IMR-90 (cell line): Measurements from ENCODE around the gene RHOT2. TPM values are rescaled to one million over a fixed set of nuclear protein-coding genes. Genes with fewer than 3 reads are reported as not detected.

Experiments
- ATAC-seq: fragments of 200-7000 bp; cut with Tn5 transposase; 2 replicates; pipeline ENCODE4 v1.9.1; 2020; ENCODE audit warnings: low read depth, mild to moderate bottlenecking, moderate library complexity
- BruUV-seq: library from RNA; stranded (reverse); fragments of 400-500 nt; replicated peaks from 2 replicates; lab custom pipeline; 2021; lab: Mats Ljungman, UMichigan
- CTCF ChIA-PET: fragments of 300-600 bp; formaldehyde crosslinking; extraction: SDS; loops from one replicate; lab custom pipeline; 2021; ENCODE audit warnings: antibody characterized with exemption; lab: Yijun Ruan, JAX
- POLR2A ChIA-PET: fragments of 300-600 bp; sonication (Branson Sonifier 250); formaldehyde crosslinking; loops from one replicate; lab custom pipeline; 2022; ENCODE audit warnings: antibody characterized with exemption; ENCODE audit not compliant: unreplicated experiment; lab: Charles Lee
- DNase-seq: peaks from one replicate; pipeline ENCODE4 v3.0.0; 2013
- H2AFZ ChIP-seq: replicated peaks from 2 replicates; pipeline ENCODE3; 2013; ENCODE audit warnings: low read length, mild to moderate bottlenecking; ENCODE audit not compliant: poor library complexity
- H2AK5ac ChIP-seq: 2 replicates; pipeline ENCODE4 v1.6.1; 2013; ENCODE audit warnings: low read depth, low read length, inconsistent platforms
- H2AK9ac ChIP-seq: replicated peaks from 2 replicates; pipeline ENCODE3; 2013; ENCODE audit warnings: mild to moderate bottlenecking, low read depth, low read length, moderate library complexity; ENCODE audit not compliant: poor library complexity
- H2BK120ac ChIP-seq: 2 replicates; pipeline ENCODE4 v1.6.1; 2013; ENCODE audit warnings: low read depth, low read length, inconsistent platforms
- H2BK15ac ChIP-seq: 3 replicates; pipeline ENCODE4 v1.6.1; 2013; ENCODE audit warnings: low read depth, low read length, inconsistent platforms
- H2BK20ac ChIP-seq: 2 replicates; pipeline ENCODE4 v1.6.1; 2013; ENCODE audit warnings: low read depth, mild to moderate bottlenecking, inconsistent platforms, low read length, moderate library complexity
- H2BK5ac ChIP-seq: 2 replicates; pipeline ENCODE4 v1.6.1; 2013; ENCODE audit warnings: mild to moderate bottlenecking, low read depth, low read length, inconsistent platforms; ENCODE audit not compliant: poor library complexity, severe bottlenecking
- H3K14ac ChIP-seq: replicated peaks from 2 replicates; pipeline ENCODE4 v1.6.1; 2013; ENCODE audit warnings: low read depth, low read length, inconsistent platforms
- H3K18ac ChIP-seq: 2 replicates; pipeline ENCODE4 v1.6.1; 2013; ENCODE audit warnings: low read depth, low read length, control low read depth
- H3K23ac ChIP-seq: 2 replicates; pipeline ENCODE4 v1.6.1; 2013; ENCODE audit warnings: low read depth, low read length, inconsistent platforms
- H3K27ac ChIP-seq: 2 replicates; pipeline ENCODE4 v1.5.1; 2013; ENCODE audit warnings: mild to moderate bottlenecking, control low read depth, low read length; ENCODE audit not compliant: insufficient read depth
- H3K27me3 ChIP-seq: 2 replicates; pipeline ENCODE4 v1.6.1; 2013; ENCODE audit warnings: low read length; ENCODE audit not compliant: control insufficient read depth, insufficient read depth
- H3K36me3 ChIP-seq: 2 replicates; pipeline ENCODE4 v1.6.1; 2013; ENCODE audit warnings: low read length, mixed read lengths; ENCODE audit not compliant: control insufficient read depth, insufficient read depth
- H3K4ac ChIP-seq: 2 replicates; pipeline ENCODE4 v1.6.1; 2013; ENCODE audit warnings: low read depth, low read length, inconsistent platforms
- H3K4me1 ChIP-seq: 2 replicates; pipeline ENCODE4 v1.6.1; 2013; ENCODE audit warnings: low read length, mixed read lengths; ENCODE audit not compliant: control insufficient read depth, insufficient read depth
- H3K4me2 ChIP-seq: 2 replicates; pipeline ENCODE4 v1.6.1; 2013; ENCODE audit warnings: low read depth, mild to moderate bottlenecking, control low read depth, low read length, moderate library complexity
- H3K4me3 ChIP-seq: 2 replicates; pipeline ENCODE4 v1.5.1; 2013; ENCODE audit warnings: low read depth, mild to moderate bottlenecking, control low read depth, low read length, moderate library complexity; ENCODE audit not compliant: insufficient read depth
- H3K56ac ChIP-seq: 2 replicates; pipeline ENCODE4 v1.6.1; 2013; ENCODE audit warnings: low read length, inconsistent platforms; ENCODE audit not compliant: insufficient read depth; ENCODE audit errors: extremely low read depth
- H3K79me1 ChIP-seq, 2 experiments: 2 replicates each; pipeline ENCODE4 v1.6.1; 2013; ENCODE audit warnings: low read length in 2 of 2, inconsistent platforms in 1 of 2, low read depth in 1 of 2
- H3K9ac ChIP-seq: 2 replicates; pipeline ENCODE4 v1.6.1; 2013; ENCODE audit warnings: low read depth, low read length, control low read depth
- H3K9me1 ChIP-seq: 2 replicates; pipeline ENCODE4 v1.6.1; 2013; ENCODE audit warnings: low read length, inconsistent platforms; ENCODE audit not compliant: insufficient read depth
- H3K9me3 ChIP-seq: 2 replicates; pipeline ENCODE4 v1.6.1; 2013; ENCODE audit warnings: low read length; ENCODE audit not compliant: control insufficient read depth, insufficient read depth
- H4K20me1 ChIP-seq: 2 replicates; pipeline ENCODE4 v1.6.1; 2013; ENCODE audit warnings: low read length, inconsistent platforms; ENCODE audit not compliant: insufficient read depth
- H4K5ac ChIP-seq: 2 replicates; pipeline ENCODE4 v1.6.1; 2013; ENCODE audit warnings: mild to moderate bottlenecking, low read depth, low read length, control low read depth
- H4K8ac ChIP-seq, 2 experiments: 2 replicates each; pipeline ENCODE4 v1.6.1; 2013; ENCODE audit warnings: low read depth in 2 of 2, low read length in 2 of 2, control low read depth in 1 of 2, inconsistent platforms in 1 of 2
- H4K91ac ChIP-seq: 2 replicates; pipeline ENCODE4 v1.6.1; 2013; ENCODE audit warnings: low read depth, low read length, inconsistent platforms; ENCODE audit not compliant: insufficient read depth
- BHLHE40 ChIP-seq: fragments of 150-350 bp; IDR thresholded peaks from 2 replicates; pipeline ENCODE4 v1.6.1; 2016; ENCODE audit warnings: mild to moderate bottlenecking, low read depth, low read length
- CEBPB ChIP-seq: IDR thresholded peaks from 2 replicates; pipeline ENCODE4 v1.6.1; 2012; ENCODE audit warnings: low read depth, low read length, improper control_type of control experiment
- CHD1 ChIP-seq: IDR thresholded peaks from 2 replicates; pipeline ENCODE4 v1.6.1; 2012; ENCODE audit warnings: low read depth, low read length, improper control_type of control experiment
- FOS ChIP-seq: fragments of 150-350 bp; IDR thresholded peaks from 2 replicates; pipeline ENCODE4 v1.6.1; 2016; ENCODE audit warnings: low read depth, low read length
- MAFK ChIP-seq: IDR thresholded peaks from 2 replicates; pipeline ENCODE4 v1.6.1; 2012; ENCODE audit warnings: low read depth, low read length, improper control_type of control experiment
- MAZ ChIP-seq: IDR thresholded peaks from 2 replicates; pipeline ENCODE4 v1.6.1; 2012; ENCODE audit warnings: low read depth, mild to moderate bottlenecking, low read length, improper control_type of control experiment, moderate library complexity, borderline replicate concordance
- MXI1 ChIP-seq: IDR thresholded peaks from 2 replicates; pipeline ENCODE4 v1.6.1; 2012; ENCODE audit warnings: low read depth, mild to moderate bottlenecking, low read length, moderate library complexity, borderline replicate concordance
- NFE2L2 ChIP-seq: fragments of 150-350 bp; IDR thresholded peaks from 2 replicates; pipeline ENCODE4 v1.6.1; 2016; ENCODE audit warnings: low read depth, mild to moderate bottlenecking, low read length
- POLR2A ChIP-seq: IDR thresholded peaks from 2 replicates; pipeline ENCODE4 v1.6.1; 2012; ENCODE audit warnings: mild to moderate bottlenecking, low read depth, low read length
- RAD21 ChIP-seq: IDR thresholded peaks from 2 replicates; pipeline ENCODE4 v1.6.1; 2012; ENCODE audit warnings: low read length, improper control_type of control experiment
- RCOR1 ChIP-seq: IDR thresholded peaks from 2 replicates; pipeline ENCODE4 v1.6.1; 2012; ENCODE audit warnings: mild to moderate bottlenecking, low read length, improper control_type of control experiment; ENCODE audit not compliant: insufficient replicate concordance
- RFX5 ChIP-seq: IDR thresholded peaks from 2 replicates; pipeline ENCODE4 v1.8.0; 2012; ENCODE audit warnings: low read depth, mild to moderate bottlenecking, low read length, moderate library complexity
- SMC3 ChIP-seq: fragments of 150-350 bp; IDR thresholded peaks from 2 replicates; pipeline ENCODE4 v1.6.1; 2016; ENCODE audit warnings: low read depth, mild to moderate bottlenecking, antibody characterized with exemption, low read length, moderate library complexity
- WGBS, 2 experiments: methylation state at CpG; one replicate each; pipeline versions ENCODE4 v1.1.5 to v1.1.7; 2013; ENCODE audit warnings: missing lambda C conversion rate in 2 of 2; ENCODE audit not compliant: insufficient read length in 1 of 2; ENCODE audit errors: extremely low coverage in 2 of 2; 5-methylcytosine and 5-hydroxymethylcytosine counted together
- dilution Hi-C: fragments of 300-500 bp; cut with HindIII; formaldehyde crosslinking; loops from one replicate; pipeline ENCODE4 v1.14.3; 2018; ENCODE audit warnings: low sequenced_read_pairs; ENCODE audit not compliant: unreplicated experiment
- in situ Hi-C: fragments of 300-500 bp; cut with MboI; formaldehyde crosslinking; loops from 3 replicates; pipeline ENCODE4 v1.14.3; 2019; ENCODE audit warnings: low sequenced_read_pairs, inconsistent platforms, mixed read lengths
- intact Hi-C: fragments of 100-400 bp; cut with micrococcal nuclease; formaldehyde crosslinking; loops from 2 replicates; pipeline ENCODE4 v1.10.0; 2022
- polyA plus RNA-seq, 3 experiments: library from polyadenylated mRNA; depleted of rRNA; stranded (reverse); fragments of >200 nt; gene quantifications; 2 replicates each; pipeline ENCODE4 v1.2.3, GENCODE V29; 2012; ENCODE audit warnings: low replicate concordance in 1 of 3
- total RNA-seq: library from RNA; depleted of rRNA; stranded (reverse); fragments of >200 nt; gene quantifications from 2 replicates; pipeline ENCODE4 v1.2.3, GENCODE V29; 2012
- TF ChIP-seq, protein P1 (sequence below): fragments of 150-350 bp; IDR thresholded peaks from 2 replicates; pipeline ENCODE4 v1.6.1; 2016; ENCODE audit warnings: low read depth, mild to moderate bottlenecking, low read length, moderate library complexity, borderline replicate concordance
- TF ChIP-seq, protein P2 (sequence below): conservative IDR thresholded peaks from 2 replicates; pipeline ENCODE4 v1.5.1; 2012; ENCODE audit warnings: mild to moderate bottlenecking, low read depth, low read length, improper control_type of control experiment
- TF ChIP-seq, protein P3 (sequence below): fragments of 150-350 bp; IDR thresholded peaks from 2 replicates; pipeline ENCODE4 v1.6.1; 2017; ENCODE audit warnings: mild to moderate bottlenecking, antibody characterized with exemption, low read length, low read depth

RHOT2 gene
- total and polyA plus RNA-seq, 2 of the 4 experiments (the other 2 are of a cell fraction), result 20.3 to 181 TPM

DNA sequence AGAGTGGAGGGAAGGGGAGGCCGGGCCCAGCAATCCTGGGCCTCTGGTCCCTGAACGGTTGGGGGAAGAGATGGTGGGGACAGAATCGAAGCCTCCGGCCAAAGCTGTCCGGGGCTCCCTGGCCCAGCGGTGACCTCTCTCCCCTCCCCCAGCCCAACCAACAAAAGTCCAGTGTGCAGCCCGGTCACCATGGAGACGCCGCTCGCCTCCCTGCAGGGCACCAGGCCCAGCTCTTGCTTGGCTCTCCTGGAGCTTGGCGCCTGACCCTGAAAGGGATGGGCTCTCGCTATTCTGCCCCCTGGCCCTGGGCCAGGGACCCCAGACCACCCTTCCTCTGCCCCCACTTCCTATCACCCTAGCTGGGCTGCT is 48.3 kb downstream of the RHOT2 start:
- CTCF ChIA-PET, result no interaction called here
- intact Hi-C loops, result no loop called here
- H2AFZ ChIP-seq, result peak overlapping the region; percentile 77

More for the DNA sequence above, 48.3 kb downstream of the RHOT2 start:
- H3K27ac ChIP-seq, result no peak overlapping the region
- peak overlapping the region; percentile 51; the same call in 1 of the 2 replicates for H3K9ac ChIP-seq
- no peaks in the 10 kb centered on the region for H3K36me3 ChIP-seq
- TF ChIP-seq, protein P1, sequence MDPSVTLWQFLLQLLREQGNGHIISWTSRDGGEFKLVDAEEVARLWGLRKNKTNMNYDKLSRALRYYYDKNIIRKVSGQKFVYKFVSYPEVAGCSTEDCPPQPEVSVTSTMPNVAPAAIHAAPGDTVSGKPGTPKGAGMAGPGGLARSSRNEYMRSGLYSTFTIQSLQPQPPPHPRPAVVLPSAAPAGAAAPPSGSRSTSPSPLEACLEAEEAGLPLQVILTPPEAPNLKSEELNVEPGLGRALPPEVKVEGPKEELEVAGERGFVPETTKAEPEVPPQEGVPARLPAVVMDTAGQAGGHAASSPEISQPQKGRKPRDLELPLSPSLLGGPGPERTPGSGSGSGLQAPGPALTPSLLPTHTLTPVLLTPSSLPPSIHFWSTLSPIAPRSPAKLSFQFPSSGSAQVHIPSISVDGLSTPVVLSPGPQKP, result no peak
- no peak for TF ChIP-seq CHD1
- no peak for TF ChIP-seq RCOR1
- TF ChIP-seq RFX5, result no peak
- no peak for TF ChIP-seq MXI1
- no peak for TF ChIP-seq POLR2A
- TF ChIP-seq, protein P2, sequence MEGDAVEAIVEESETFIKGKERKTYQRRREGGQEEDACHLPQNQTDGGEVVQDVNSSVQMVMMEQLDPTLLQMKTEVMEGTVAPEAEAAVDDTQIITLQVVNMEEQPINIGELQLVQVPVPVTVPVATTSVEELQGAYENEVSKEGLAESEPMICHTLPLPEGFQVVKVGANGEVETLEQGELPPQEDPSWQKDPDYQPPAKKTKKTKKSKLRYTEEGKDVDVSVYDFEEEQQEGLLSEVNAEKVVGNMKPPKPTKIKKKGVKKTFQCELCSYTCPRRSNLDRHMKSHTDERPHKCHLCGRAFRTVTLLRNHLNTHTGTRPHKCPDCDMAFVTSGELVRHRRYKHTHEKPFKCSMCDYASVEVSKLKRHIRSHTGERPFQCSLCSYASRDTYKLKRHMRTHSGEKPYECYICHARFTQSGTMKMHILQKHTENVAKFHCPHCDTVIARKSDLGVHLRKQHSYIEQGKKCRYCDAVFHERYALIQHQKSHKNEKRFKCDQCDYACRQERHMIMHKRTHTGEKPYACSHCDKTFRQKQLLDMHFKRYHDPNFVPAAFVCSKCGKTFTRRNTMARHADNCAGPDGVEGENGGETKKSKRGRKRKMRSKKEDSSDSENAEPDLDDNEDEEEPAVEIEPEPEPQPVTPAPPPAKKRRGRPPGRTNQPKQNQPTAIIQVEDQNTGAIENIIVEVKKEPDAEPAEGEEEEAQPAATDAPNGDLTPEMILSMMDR, result no peak
- no peak for TF ChIP-seq SMC3
- TF ChIP-seq FOS, result no peak
- TF ChIP-seq, protein P3, sequence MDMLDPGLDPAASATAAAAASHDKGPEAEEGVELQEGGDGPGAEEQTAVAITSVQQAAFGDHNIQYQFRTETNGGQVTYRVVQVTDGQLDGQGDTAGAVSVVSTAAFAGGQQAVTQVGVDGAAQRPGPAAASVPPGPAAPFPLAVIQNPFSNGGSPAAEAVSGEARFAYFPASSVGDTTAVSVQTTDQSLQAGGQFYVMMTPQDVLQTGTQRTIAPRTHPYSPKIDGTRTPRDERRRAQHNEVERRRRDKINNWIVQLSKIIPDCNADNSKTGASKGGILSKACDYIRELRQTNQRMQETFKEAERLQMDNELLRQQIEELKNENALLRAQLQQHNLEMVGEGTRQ, result no peak
- TF ChIP-seq MAZ, result no peak
- no peak for TF ChIP-seq CEBPB
- TF ChIP-seq BHLHE40, result no peak
- no peak for TF ChIP-seq MAFK
- TF ChIP-seq RAD21, result no peak
- TF ChIP-seq NFE2L2, result no peak
- H3K14ac ChIP-seq, result no peak overlapping the region
- H3K18ac ChIP-seq, result no peak overlapping the region
- H4K91ac ChIP-seq, result no peak overlapping the region
- no TSS peak for BruUV-seq
- dilution Hi-C loops (no loop called here), in situ Hi-C loops (loop anchor here (25.0 kb wide), 1 partner anchor 346 kb away; the partner anchor contains the start of gene SSTR5)
- ATAC-seq (no peak), DNase-seq (no peak)
- H3K9me1 ChIP-seq, result no peaks in the 10 kb centered on the region
- H3K4me2 ChIP-seq, result peak overlapping the region; percentile 90
- H3K23ac ChIP-seq, result peak overlapping the region; percentile 31; the same call in 1 of the 2 replicates
- H3K56ac ChIP-seq, result no peak overlapping the region
- peak overlapping the region; percentile 94 for H2AK9ac ChIP-seq
- H2BK120ac ChIP-seq, result no peak overlapping the region
- peaks cover 7% of the 10 kb centered on the region for H4K20me1 ChIP-seq
- no peak overlapping the region for H2BK15ac ChIP-seq
- H2BK5ac ChIP-seq, result no peak overlapping the region
- 0 out of 2 replicates have a peak overlapping the region, but pooled peaks have one; percentile 52 for H3K4ac ChIP-seq
- no peak overlapping the region for H4K5ac ChIP-seq
- POLR2A ChIA-PET, result no interaction called here
- no peak overlapping the region for H2AK5ac ChIP-seq
- H3K27me3 ChIP-seq, result no peaks in the 10 kb centered on the region
- peaks cover 15% of the 10 kb centered on the region for H3K4me1 ChIP-seq
- H3K79me1 ChIP-seq, result peaks cover 13 to 23% of the 10 kb centered on the region in 2 experiments
- no peaks in the 10 kb centered on the region for H3K9me3 ChIP-seq
- peak overlapping the region in 1 of 2 experiments; percentile 68; a peak in 1 of 4 replicates for H4K8ac ChIP-seq
- H2BK20ac ChIP-seq, result no peak overlapping the region
- H3K4me3 ChIP-seq, result peak overlapping the region; percentile 70; the same call in 1 of the 2 replicates
- 31% methylated on average over 4 of the region's 12 CpGs; no CpG with 5 or more reads in 1 of the 2 experiments for WGBS, 2 experiments
